Posterior cingulate gyrus (tissue), 11 donors: ENCODE measurements around the gene UXS1.

Experiments used
- DNase-seq, 10 donors: peaks; one replicate each; pipeline versions ENCODE4 v3.0.0 to v3.0.0-alpha.2; 2020 to 2021; ENCODE audit warnings: mixed read lengths in 3 of 10
- intact Hi-C: fragments of 100-400 bp; cut with DNase I; formaldehyde crosslinking; loops from one replicate; pipeline ENCODE4 v1.15.1; 2023

UXS1 gene

DNA sequence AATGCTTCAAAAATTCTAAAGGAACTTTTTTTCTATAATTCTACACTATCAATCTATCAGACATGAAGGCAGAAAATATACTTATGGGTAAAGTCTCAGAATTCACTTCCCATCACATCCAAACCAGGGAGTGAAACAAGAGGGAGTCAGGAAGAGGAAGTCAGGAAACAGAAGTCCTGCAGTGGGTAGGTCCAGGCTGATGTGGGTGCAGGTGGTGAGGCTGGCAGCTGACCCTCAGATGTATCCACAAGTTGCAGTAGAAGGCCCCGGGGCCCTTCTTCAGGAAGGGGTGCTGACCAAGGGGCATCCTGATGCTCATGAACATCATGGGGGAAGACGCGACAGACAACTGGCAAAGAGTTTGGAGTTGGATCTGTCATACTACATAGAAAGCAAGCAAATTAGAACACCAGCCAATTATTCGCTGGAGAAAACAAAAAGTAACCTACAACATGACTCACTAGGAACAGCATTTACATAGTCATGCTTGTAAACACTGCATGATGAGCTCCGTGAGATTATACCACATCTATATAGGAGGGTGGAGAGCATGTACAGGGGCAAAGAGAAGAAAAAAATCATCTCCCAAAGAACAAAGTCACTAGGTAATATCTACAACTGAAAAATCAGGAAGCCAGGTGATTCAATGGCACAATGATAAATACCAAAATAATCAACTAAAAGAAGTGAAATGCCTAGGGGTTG is 4.2 kb downstream of the UXS1 start:
- peak in 1 of 10 donors; percentile 74 for DNase-seq
- intact Hi-C loops = no loop called here

DNA sequence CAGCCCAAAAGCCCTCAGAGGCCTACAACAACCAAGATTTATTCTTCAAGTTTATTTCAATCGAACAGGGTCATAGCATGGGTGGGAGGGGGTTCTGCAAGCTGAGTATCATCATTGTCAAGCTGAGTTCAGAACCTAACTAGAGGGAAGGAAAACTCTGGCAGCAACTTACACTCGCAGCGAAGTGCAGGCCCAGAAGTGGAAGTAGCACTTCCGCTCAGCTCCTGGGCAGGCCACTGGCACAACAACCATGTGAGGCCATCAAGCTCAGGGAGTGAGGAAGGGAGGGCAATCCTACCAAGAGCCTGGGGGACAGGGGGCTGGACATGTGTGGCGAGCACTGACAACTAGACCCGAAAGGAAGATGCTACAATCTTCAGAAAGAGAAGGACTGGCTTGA is 4.8 kb downstream of the UXS1 start:
- intact Hi-C loops = no loop called here
- peak in 1 of 10 donors; percentile 43 for DNase-seq

DNA sequence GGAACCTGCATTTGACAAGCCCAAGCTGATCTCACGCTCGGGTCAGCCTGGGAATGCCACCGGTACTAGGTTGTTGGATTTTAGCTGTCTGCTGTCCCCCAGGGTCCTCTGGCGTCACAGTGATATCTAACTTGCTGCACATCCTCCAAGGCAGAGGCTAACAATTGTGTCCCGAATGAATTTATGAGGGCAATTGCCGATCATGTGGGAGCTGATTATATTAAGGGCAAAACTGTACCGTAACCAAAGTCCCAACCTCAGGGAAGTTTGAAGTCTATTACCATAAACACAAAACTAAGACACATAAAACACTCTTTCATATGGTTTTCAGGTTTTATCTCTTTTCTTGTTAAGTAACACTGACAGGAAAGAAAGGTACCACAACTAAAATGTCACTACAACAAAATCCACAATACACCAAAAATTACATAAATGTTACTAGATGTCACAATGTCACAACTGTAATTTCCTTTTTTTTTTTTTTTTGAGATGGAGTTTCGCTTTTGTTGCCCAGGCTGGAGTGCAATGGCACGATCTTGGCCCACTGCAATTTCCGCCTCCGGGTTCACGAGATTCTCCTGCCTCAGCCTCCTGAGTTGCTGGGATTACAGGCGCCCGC is 6.7 kb downstream of the UXS1 start:
- no peak for DNase-seq
- intact Hi-C loops = no loop called here

DNA sequence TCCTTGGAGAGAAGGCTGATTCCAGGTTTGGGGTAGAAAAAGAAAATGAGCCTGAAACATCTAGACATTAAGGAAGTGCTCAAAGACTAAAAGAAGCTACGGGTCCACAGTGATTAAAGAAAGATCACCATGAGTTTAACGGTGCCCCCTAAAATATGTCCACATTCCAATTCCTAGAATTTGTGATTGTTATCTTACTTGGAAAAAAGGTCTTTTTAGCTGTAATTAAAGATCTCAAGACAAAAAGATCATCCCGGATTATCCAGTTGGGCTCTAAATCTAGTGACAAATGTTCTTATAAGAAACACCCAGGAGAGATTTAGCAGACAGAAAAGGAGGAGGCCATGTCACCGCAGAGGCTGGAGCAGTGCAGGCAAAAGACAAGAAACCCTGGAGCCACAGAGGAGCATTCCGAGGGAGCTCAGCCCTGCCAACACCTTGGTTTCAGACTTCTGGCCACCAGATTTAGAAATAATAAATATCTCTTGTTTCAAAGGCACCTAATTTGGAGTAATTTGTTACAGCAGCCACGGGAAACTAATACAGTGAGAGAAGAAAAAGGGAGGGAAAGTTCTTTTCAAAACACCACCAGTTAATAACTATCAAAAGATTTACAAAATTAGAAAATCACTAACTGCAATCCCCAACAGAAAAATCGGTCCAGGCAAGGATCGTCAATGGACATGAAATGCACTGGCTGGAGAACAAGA is 8.5 kb downstream of the UXS1 start:
- no peak for DNase-seq
- intact Hi-C loops = no loop called here

DNA sequence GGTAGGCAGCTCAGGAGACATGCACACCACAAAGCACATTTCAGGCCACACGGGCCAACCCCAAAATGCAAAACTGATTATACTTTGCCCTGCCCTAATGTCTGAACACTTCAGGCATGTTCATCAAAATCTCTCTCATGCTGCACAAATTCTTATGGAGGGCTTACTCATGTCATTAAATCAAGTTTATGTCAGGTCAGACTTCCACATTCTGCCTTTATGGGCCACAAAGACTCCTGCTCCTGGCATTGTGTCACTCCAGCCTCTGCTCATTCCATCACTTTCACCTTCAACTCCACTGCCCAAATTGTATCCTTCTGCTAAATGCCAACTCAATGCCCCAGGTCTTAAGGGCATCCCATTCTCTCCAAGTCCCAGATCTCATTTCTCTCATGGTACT is 9.2 kb downstream of the UXS1 start:
- intact Hi-C loops = no loop called here
- no peak for DNase-seq

DNA sequence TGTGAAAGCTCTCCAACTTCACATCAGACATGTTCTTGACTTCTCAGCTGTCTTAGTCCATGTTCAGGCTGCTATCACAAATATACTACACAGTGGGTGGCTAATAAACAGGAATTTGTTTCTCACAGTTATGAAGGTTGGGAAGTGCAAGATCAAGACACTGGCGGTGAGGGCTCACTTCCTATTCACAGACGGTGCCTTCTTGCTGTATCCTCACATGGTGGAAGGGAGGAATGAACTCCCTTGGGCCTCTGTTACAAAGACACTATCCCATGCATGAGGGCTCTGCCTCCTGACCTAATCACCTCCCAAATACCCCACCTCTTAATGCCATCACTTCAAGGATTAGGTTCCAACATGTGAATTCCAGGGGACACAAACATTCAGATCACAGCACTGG is 9.7 kb downstream of the UXS1 start:
- intact Hi-C loops = no loop called here
- DNase-seq = no peak

DNA sequence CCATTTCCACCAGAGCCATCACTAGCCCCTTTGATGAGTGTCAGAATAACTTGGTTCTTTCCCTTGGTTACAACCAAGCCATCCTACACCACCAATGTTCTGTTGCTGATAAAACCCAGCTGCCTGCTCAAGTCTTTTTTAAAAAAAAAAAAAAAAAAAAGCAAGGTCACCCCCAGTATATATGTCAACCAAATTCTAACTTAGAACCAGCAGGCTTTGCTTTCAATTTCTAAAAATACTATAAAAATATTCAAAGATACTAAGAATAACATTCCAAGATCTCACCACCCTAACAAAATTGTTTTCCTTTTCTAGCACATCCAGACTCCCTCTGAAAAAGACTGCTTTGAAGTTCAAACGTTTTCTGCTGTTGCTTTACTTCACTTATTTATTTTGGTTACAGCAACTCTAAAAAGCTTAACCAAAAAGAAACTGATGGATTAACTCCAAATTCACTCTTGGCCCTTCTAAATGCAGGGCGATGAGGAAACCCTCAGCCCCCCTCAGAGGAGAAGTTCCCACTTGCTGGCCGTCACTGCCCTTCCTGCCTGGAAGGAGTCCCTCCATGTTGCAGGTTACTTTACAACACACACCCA is 10.9 kb downstream of the UXS1 start:
- intact Hi-C loops = no loop called here
- no peak for DNase-seq

DNA sequence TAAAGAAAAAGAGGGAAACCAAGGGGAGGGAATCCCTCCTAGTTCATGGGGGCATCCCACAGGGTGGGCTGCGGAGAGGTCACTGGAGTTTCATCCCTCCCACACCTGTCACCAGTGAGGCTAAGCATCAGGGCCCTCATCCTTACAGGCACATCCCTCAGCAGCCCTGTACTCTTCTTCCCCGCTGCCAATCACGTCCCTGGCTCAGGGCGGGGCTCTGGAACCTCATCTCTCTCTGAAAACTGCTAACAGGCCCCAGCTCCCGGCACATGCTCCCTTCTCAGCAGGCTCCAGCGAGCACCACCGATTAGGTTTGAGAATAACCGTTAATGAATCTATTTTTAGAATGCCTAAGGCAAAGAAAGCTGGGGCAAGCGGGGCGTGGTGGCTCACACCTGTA is 13.0 kb downstream of the UXS1 start:
- intact Hi-C loops = no loop called here
- no peak for DNase-seq

DNA sequence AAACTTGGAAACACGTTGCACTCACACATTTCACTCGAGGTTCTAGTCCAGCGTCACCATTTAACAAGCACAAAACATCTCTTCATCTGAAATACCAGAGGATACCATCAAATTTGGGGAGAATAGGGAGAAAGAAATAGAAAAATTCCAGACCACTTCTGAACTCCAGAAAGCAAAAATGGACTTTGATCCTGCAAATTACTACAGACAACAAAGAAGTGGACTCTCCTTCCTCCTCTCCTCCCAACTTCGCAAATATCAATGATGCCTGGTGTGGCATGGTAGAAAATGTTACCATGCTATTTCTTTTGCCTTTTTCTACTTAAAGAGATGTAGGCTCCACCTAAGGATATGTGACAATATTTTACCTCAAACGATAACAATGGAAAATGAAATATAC is 13.5 kb downstream of the UXS1 start:
- intact Hi-C loops = no loop called here
- DNase-seq = no peak

DNA sequence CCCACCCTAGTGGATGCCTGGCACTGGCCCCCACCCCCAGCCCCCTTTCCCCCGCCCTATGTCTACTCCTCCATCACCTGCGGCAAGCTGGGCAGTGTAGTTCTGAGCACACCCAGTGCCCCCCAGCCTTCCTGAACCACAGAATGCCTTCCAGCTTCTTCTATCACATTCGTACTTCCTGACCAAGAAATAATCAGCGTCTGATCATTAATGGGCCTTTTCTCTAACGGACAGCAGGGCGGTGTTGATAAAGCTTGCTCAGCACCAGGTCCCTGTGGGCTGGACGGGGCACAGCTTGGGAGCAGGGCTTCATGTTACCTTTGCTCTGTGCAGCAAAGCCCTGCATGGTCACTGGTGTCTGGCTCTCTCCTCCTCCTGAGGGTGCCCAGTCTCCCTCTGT is 15.4 kb downstream of the UXS1 start:
- intact Hi-C loops = no loop called here
- DNase-seq = no peak

DNA sequence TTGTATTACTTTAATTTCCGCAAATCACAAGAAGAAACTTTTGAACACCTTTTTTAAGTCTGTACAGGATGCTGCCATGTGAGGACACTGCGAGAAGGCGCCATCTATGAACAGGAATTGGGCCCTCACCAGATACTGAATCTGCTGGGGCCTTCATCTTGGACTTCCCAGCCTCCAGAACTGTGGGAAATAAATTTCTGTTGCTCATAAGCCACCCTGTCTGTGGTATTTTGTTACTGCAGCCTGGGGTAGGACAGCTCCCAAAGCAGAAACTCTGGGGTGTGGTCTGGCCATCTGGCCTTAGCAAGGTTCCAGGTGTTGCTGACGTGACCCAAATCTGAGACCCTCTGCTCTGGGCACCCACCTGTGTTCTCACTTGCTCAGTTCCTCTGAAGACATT is 16.5 kb downstream of the UXS1 start:
- intact Hi-C loops = no loop called here
- no peak for DNase-seq

DNA sequence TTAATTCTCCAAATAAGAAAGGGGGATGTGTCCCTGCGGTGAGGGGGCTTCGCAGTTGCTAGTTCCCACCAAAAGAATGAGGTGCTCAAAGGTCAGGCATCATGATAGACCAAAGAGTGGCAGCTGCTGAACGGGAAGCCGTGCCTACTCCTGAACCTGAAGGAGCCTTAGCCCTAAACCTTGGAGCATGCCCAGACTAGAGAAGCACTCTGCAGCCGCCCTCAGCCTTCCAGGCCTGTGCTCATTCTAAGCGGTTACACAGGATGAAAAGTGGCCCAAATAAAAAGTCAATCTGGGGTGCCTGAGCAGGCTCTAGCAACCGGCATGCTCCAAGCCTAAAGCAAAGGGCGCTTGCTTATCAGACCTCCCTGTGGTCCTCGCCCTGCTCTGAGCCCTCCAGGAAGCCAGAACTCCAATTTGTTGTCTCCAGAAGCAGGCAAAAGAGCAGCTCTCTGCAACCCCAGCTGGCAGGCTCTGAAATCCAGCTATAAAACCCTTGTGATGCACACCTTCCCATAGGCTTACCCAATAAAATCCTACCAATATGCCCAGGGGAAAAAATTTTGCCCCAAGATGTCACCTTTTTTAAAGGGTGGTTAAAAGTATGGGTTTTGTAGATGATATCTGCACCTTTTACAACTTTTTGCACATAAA is 17.5 kb downstream of the UXS1 start:
- intact Hi-C loops = no loop called here
- no peak for DNase-seq

DNA sequence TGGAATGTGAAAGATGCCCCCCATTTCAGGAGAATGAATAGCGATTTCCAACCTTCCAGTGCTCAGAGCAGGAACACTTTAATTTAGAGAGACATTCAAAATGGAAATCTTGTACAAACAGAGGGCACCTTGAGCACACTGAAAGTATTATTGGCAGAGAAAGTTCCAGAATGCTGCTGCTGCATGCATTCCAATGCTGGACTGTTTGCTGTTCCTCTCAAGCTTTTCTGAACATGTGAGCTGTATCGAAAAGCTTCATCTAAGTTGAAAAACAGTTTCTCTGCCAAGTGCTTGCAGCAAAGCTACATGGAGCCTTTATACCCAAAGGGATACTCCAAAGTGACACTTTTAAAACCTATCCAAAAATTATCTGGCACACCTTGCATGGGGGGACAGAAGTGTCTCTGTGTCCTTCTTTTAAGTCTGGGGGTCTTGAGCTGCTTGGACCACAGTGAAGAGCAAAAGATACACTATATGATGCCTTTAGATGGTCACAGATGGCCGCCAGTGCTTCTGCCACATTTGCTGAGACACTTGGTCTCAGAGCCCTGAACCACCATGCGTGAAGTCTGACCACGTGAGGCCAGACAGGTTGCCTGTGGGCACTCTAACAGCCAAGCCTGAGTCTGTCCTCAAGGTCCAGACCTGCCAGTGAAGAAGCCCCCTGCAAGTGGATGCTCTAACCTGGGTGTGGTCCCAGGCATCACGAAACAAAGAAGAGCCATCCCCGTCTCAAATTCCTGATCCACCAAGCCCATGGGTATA is 18.8 kb downstream of the UXS1 start:
- no peak for DNase-seq
- intact Hi-C loops = no loop called here

DNA sequence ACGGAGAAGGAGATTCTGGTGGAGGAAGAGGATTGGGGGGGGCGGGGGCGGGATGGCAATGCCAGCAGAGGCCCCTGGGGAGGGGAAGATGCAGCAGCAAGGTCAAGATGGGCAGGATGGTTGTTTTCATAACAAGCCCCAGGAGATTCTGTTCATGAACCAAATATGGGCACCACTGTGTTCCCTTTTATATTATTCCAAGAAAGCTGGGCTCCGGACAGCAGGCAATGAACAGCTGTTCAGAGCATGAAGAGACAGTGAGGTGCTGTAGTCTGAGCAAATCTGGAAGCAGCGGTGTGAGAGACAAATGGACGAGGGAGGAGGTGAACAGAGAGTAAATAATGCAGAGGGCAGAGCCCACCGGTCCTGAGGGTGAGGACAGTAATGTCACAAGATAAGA is 20.0 kb downstream of the UXS1 start:
- no peak for DNase-seq
- intact Hi-C loops = no loop called here

DNA sequence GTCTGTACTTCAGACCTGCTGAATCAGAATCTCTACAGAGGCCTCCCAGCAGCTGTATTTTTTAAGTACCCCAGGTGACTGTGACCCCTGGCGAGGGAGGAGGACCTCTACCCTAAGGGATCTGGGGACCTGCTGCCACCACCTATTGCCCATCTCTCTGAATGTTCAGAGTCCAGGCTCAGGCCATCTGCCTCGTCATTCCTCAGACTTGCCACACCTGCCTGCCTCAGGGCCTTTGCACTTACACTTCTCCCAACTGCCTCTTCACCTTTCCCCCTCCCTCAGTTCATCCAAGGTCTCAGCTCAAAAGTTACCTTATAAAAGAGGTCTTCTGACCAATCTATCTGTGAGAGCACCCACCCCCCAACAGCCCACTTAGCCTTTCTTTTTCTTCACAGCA is 21.5 kb downstream of the UXS1 start:
- intact Hi-C loops = no loop called here
- no peak for DNase-seq

DNA sequence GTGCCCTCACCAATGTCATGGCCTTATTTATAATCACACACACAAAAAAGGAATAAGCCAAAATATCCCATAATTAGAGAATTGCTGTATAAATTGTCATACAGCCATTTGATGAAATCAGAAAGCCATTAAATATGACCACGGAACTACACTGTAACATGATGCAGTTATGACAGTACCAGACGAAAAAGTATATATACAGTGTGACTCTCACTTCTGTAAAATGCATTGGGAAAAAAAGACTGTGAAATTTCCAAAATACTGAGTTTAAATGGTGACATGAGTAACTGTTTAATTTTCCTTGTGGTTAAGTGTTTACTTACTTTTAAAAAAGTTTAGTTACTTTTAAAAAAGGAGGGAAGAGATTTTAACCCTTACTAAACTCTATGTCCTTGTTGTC is 25.4 kb downstream of the UXS1 start:
- no peak for DNase-seq
- intact Hi-C loops = no loop called here

DNA sequence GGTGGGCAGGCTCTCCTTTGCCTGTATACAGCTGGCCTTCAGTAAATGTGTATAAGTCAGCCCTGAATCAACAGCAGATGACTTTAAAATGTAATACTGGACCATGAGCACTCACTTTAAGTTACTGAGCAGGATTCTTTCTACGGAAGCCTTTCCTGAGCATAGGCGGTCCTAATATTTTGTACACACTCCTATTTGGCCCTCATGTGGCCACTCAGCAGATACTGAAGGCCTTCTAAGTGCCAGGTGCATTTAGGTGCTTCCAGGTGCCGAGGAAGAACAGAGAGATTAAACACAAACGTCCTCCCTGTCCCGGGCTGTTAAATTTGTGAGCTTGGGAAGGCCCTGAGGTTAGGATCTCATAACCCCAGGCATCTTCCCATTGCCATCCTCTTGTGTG is 27.0 kb downstream of the UXS1 start:
- intact Hi-C loops = no loop called here
- no peak for DNase-seq

DNA sequence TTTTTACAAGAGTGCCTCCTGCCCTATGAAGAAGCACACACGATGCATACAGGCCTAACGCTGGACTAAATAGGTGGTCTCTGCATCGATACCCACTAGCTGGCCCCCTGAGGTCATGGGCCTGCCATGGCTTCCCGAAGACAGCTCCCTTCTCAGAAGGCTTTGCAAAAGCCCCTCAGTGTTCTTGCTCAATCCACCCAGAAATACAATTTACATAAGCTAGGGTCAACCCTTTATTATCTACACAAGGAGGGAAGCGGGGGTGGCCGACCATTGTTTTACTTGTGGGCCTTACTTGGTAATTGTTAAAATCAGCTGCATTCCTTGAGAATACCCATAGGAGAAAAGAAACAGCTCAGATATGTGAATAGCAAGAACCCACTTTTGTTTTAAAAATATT is 28.5 kb downstream of the UXS1 start:
- no peak for DNase-seq
- intact Hi-C loops = no loop called here

DNA sequence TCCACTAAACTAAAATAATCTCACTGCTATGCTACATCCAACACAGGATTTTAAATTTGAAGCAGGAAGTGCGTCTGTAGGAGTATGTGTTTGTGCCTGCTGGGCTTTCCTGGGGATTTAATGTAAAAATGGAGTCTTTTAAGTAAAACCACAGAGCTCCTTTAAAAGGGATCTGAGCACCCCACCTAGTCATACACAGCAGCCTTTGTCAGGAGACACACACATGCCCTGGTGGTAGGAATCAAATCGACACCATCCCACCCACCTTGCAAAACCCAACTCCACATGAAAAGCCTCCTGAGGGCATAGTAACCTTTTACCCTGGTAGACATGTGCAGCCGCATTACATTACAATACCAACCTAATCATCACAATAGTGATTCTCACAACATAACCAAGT is 29.1 kb downstream of the UXS1 start:
- DNase-seq = no peak
- intact Hi-C loops = no loop called here

DNA sequence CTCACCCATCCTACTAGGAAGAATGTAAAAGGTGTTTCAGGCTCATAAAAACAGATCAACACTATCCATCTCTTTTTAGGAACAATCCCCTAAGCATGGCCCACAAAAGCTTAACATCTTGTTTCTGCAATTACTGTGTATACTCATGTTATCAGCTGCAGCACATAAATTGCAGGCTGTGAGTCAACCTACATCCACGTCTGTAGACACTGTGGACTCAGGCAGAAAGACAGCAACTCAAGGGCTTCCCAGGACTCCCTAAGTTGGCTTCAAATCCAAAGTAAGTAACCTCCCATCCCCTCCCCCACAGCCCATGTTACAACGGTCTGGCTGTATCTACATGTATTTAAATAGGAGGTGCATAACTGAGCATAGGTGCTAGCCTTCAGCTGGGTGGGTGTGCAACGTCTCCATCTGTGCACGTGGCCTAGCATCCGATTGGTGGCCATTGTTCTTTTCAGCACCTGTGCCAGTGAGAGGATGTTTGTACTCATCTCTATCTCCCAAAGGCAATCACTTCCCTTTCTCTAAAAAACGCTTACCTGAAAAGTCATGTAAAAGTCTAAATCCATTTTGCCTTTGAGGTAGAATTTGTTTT is 30.1 kb downstream of the UXS1 start:
- intact Hi-C loops = no loop called here
- DNase-seq = no peak
